Pancreas (tissue), 10 donors: ENCODE data around the gene RIPPLY3. TPM values are rescaled to one million over a fixed set of nuclear protein-coding genes. Genes with fewer than 3 reads are reported as not detected.

Source experiments
- ATAC-seq, 4 donors: fragments of 200-7000 bp; cut with Tn5 transposase; one replicate each; pipeline versions ENCODE4 v1.8.0 to v1.9.1; 2020; ENCODE audit warnings: mild to moderate bottlenecking in 4 of 4, moderate library complexity in 4 of 4
- DNase-seq, 6 donors: peaks; one replicate each; pipeline ENCODE4 v3.0.0-alpha.2; 2020
- FAIRE-seq: peaks from 2 replicates; lab custom pipeline; 2012; peaks lifted over from hg19 to GRCh38; lab: Jason Lieb, UNC
- H3K27ac ChIP-seq, 4 donors: fragments of 200-600 bp; sonication (generic); 1 replicate in 3 of 4; 2 replicates in 1 of 4; pipeline versions ENCODE4 v1.5.0 to v1.8.0; 2020
- H3K27me3 ChIP-seq, 4 donors: fragments of 200-600 bp; one replicate each; pipeline ENCODE4 v1.8.0; 2021
- H3K36me3 ChIP-seq, 3 donors: fragments of 200-600 bp; sonication (generic) in 1 of 3; one replicate each; pipeline versions ENCODE4 v1.5.0 to v1.8.0; 2020 to 2021
- H3K4me1 ChIP-seq, 3 donors: fragments of 200-600 bp; one replicate each; pipeline ENCODE4 v1.8.0; 2021
- H3K4me3 ChIP-seq, 4 donors: fragments of 200-600 bp; sonication (generic) in 2 of 4; one replicate each; pipeline versions ENCODE4 v1.5.0 to v1.8.0; 2020 to 2021
- H3K9me3 ChIP-seq, 4 donors: fragments of 200-600 bp; one replicate each; pipeline ENCODE4 v1.8.0; 2021
- WGBS, 2 donors: extraction: QIAGEN DNeasy Blood & Tissue Kit; methylation state at CpG; one replicate each; pipeline ENCODE4 v1.1.7; 2013; 5-methylcytosine and 5-hydroxymethylcytosine counted together
- intact Hi-C, 3 donors: fragments of 100-400 bp; cut with DNase I; formaldehyde crosslinking; loops; one replicate each; pipeline versions ENCODE4 v1.11.1 to v1.14.2; 2022
- polyA plus RNA-seq, 2 donors: library from polyadenylated mRNA; stranded (reverse); fragments of 200-250 nt; gene quantifications; one replicate each; pipeline ENCODE4 v1.2.3, GENCODE V29; 2013
- total RNA-seq, 6 donors: library from RNA; stranded (reverse); fragmentation: NEBNext Ultra II Directional in 4 of 6; extraction: Animal tissue kit (Norgen Biotek cat#: 25700) in 4 of 6; gene quantifications; one replicate each; pipeline versions ENCODE4 v1.2.1 to v1.2.4, GENCODE V29; 2021 to 2023
- TF ChIP-seq, protein P1 (sequence below), 4 donors: fragments of 200-600 bp; sonication (generic) in 3 of 4; IDR thresholded peaks; one replicate each; pipeline versions ENCODE4 v1.5.0 to v1.8.0; 2021; ENCODE audit warnings: antibody characterized with exemption in 4 of 4
- donor health status: healthy with polysubstance abuse.
- donor health status: DM: no; HTN: no; CAD: no; lungs with moderate emphysema.
- donor health status: DM: no; HTN: no; CAD: no.
- donor health status: control.
- donor health status: control.
- donor health status: Bipolar disorder and iron deficiency.
- donor health status: DM: yes; HTN: yes; CAD: no.
- donor health status: DM: no; HTN: no; CAD: no.
- donor health status: DM: no; HTN: no; CAD: no.
- donor health status: DM: yes; HTN: yes; CAD: no.

RIPPLY3 gene
- total and polyA plus RNA-seq, 8 donors = 0.09 to 0.26 (median 0.11) TPM; not detected in 5

DNA sequence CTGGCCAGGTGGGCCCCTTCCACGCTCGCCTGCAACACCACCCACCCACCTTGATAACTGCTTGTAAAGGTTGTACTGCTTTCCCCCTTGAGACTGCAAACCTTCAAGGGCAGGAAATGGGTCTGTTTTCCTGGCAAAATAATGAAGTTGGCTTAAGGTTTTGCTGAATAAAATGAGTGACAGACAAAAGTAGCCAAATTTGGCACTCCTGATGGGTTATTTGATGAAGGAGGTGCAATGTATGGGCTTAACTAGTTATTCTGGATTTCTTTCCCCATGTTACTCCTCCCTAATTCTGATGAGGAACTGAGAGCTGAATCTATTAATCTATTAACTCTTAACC lies 25.5 kb upstream of the RIPPLY3 start:
- intact Hi-C loops = no loop called here
- DNase-seq (no peak), FAIRE-seq (no peak), ATAC-seq (no peak)
- TF ChIP-seq, protein P1, sequence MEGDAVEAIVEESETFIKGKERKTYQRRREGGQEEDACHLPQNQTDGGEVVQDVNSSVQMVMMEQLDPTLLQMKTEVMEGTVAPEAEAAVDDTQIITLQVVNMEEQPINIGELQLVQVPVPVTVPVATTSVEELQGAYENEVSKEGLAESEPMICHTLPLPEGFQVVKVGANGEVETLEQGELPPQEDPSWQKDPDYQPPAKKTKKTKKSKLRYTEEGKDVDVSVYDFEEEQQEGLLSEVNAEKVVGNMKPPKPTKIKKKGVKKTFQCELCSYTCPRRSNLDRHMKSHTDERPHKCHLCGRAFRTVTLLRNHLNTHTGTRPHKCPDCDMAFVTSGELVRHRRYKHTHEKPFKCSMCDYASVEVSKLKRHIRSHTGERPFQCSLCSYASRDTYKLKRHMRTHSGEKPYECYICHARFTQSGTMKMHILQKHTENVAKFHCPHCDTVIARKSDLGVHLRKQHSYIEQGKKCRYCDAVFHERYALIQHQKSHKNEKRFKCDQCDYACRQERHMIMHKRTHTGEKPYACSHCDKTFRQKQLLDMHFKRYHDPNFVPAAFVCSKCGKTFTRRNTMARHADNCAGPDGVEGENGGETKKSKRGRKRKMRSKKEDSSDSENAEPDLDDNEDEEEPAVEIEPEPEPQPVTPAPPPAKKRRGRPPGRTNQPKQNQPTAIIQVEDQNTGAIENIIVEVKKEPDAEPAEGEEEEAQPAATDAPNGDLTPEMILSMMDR (IDR thresholded peaks at IDR 0.05) = no peak
- Histone ChIP-seq H3K9me3 (no peaks in the 10 kb centered on the region), H3K36me3 (no peaks in the 10 kb centered on the region), H3K27ac (peak overlapping the region; percentile 33 to 72 (median 64)), H3K4me3 (peak overlapping the region in 3 of 4 donors; percentile 20 to 57 (median 51)), H3K4me1 (peaks cover 0 to 12% (median 10%) of the 10 kb centered on the region in 3 donors), H3K27me3 (no peaks in the 10 kb centered on the region)
- WGBS, 2 donors = 16 to 22% methylated on average over 2 of the region's 2 CpGs

DNA sequence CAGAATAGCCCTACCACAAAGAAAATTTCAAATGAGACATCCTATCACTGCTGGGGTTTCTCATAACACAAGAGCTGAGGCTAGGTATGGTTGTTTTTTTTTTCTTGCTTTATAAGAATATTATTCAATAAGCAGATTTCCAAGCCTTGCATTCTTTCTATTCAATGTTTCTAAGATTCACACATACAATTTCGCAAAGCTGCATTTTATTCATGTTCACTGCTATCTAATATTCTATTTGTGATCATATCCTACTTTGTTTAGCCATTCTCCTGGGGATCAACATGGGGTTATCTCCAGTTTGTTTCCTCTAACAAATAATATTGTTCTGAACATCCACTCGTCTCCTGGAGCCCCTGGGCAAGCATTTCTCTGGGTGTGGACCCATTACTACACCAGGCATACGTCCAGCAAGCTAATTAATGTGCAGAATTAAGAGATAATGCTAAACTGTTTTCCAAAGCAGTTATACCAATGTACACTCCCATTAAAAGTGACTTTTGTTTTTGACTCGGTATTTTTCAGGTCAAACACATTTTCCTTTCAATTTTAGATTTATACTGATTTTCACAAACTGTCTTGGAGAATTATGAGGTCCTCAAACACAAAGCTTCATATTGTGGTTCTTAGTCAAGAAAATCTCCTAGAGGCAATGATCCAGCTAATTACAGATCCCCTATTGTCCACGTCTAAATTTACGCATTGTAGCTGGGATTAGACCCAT lies 24.4 kb upstream of the RIPPLY3 start:
- Histone ChIP-seq H3K4me3 (no peak overlapping the region), H3K36me3 (no peaks in the 10 kb centered on the region), H3K27me3 (no peaks in the 10 kb centered on the region), H3K4me1 (peaks cover 0 to 10% (median 10%) of the 10 kb centered on the region in 3 donors), H3K9me3 (no peaks in the 10 kb centered on the region), H3K27ac (no peak overlapping the region)
- FAIRE-seq (no peak), ATAC-seq (no peak), DNase-seq (no peak)
- 71 to 78% methylated on average over 6 of the region's 6 CpGs for WGBS, 2 donors
- intact Hi-C loops = no loop called here
- TF ChIP-seq, protein P1 (IDR thresholded peaks at IDR 0.05) = no peak

DNA sequence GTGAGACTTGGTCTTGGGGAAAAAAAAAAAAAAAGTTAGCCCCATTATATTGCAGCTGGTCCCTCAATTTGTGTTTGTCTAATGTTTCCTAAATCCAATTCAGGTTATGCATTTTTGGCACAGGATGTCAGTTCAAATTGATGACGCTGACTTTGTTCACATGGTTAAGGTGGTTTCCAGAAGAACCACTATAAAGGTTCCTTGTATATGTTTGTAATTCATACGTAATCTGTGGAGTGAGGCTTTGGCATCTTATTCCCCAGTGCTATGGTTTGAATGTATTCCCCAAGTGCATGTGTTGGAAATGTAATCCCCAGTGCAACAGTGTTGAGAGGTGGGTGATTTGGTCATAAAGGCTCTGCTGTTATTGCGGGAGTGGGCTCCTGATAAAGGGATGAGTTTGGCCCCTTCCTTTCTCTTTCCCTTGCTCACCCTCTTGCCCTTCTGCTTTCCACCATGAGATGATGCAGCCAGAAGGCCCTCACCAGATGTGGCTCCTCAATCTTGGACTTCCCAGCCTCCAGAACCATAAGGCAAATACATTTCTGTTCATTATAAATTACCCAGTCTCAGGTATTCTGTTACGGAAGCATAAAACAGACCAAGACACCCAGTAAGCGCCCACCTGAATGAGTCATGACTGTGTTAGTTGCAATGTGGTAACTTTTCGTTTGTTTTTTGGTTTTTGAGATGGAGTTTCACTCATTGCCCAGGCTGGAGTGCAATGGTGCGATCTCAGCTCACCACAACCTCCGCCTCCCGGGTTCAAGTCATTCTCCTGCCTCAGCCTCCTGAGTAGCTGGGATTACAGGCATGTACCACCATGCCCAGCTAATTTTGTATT lies 20.5 kb upstream of the RIPPLY3 start:
- ATAC-seq = no peak
- DNase-seq = no peak
- TF ChIP-seq, protein P1 (IDR thresholded peaks at IDR 0.05) = no peak
- Histone ChIP-seq H3K4me1 (no peaks in the 10 kb centered on the region), H3K9me3 (no peaks in the 10 kb centered on the region), H3K4me3 (no peak overlapping the region), H3K36me3 (no peaks in the 10 kb centered on the region), H3K27ac (no peak overlapping the region), H3K27me3 (no peaks in the 10 kb centered on the region)
- FAIRE-seq = no peak
- intact Hi-C loops = no loop called here
- 73 to 77% methylated on average over 9 of the region's 9 CpGs for WGBS, 2 donors

DNA sequence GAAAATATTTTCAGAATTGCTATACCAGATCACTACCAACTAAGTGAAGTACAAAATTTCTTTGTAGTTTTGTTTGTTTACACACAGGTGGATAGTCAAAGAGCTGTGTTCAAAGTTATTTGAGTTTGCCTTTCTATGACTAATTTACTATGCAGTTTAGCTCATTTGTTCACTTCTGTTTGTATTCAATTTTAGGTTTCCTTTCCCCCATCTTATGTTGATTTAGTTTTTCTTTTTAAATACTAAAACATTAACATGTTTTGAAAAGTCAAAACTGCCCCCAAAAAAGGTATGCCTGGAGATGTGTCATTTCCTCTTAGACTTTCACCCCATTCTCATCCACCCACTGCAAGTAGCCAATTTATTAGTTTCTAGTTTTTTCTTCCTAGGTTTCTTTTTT lies 18.7 kb upstream of the RIPPLY3 start:
- Histone ChIP-seq H3K27ac (no peak overlapping the region), H3K4me1 (no peaks in the 10 kb centered on the region), H3K9me3 (no peaks in the 10 kb centered on the region), H3K27me3 (no peaks in the 10 kb centered on the region), H3K4me3 (no peak overlapping the region), H3K36me3 (no peaks in the 10 kb centered on the region)
- DNase-seq (no peak), FAIRE-seq (no peak), ATAC-seq (no peak)
- TF ChIP-seq, protein P1 (IDR thresholded peaks at IDR 0.05) = no peak
- intact Hi-C loops = no loop called here
